Measurements from ENCODE around the gene KIRREL3. TPM values are rescaled to one million over a fixed set of nuclear protein-coding genes. Genes with fewer than 3 reads are reported as not detected.
"Not testable (repeated sequence)": the region's sequence is repeated elsewhere in the genome, so short reads cannot be mapped to it uniquely, and the experiment has no call there.

KIRREL3 gene
- polyA plus RNA-seq, 3 donors = 2.1 to 2.6 (median 2.5) TPM

GRCh38 chr11:126391286-126391954, 609.1 kb downstream of the KIRREL3 start:
- DNase-seq (ENCODE audit: extremely low read depth in 1 of 11, low read depth in 9 of 11, low spot score in 4 of 11) = no peak

GRCh38 chr11:126390272-126390867, 610.2 kb downstream of the KIRREL3 start:
- no peak for DNase-seq (ENCODE audit: extremely low read depth in 1 of 11, low read depth in 9 of 11, low spot score in 4 of 11)

GRCh38 chr11:126387857-126388256, 612.7 kb downstream of the KIRREL3 start:
- DNase-seq (ENCODE audit: extremely low read depth in 1 of 11, low read depth in 9 of 11, low spot score in 4 of 11) = no peak

- DNase-seq (ENCODE audit: extremely low read depth in 1 of 11, low read depth in 9 of 11, low spot score in 4 of 11) = not testable (repeated sequence)
Observed at GRCh38 chr11:126386729-126387071, 613.9 kb downstream of the KIRREL3 start.

GRCh38 chr11:126385991-126386728, 614.4 kb downstream of the KIRREL3 start:
- DNase-seq (ENCODE audit: extremely low read depth in 1 of 11, low read depth in 9 of 11, low spot score in 4 of 11) = no peak

- DNase-seq (ENCODE audit: extremely low read depth in 1 of 11, low read depth in 9 of 11, low spot score in 4 of 11) = no peak
Observed at GRCh38 chr11:126384449-126385070, 616.0 kb downstream of the KIRREL3 start.

GRCh38 chr11:126383339-126384335, 616.9 kb downstream of the KIRREL3 start:
- no peak for DNase-seq (ENCODE audit: extremely low read depth in 1 of 11, low read depth in 9 of 11, low spot score in 4 of 11)

- not testable (repeated sequence) for DNase-seq (ENCODE audit: extremely low read depth in 1 of 11, low read depth in 9 of 11, low spot score in 4 of 11)
Observed at GRCh38 chr11:126382641-126383040, 617.9 kb downstream of the KIRREL3 start.

- DNase-seq (ENCODE audit: extremely low read depth in 1 of 11, low read depth in 9 of 11, low spot score in 4 of 11) = not testable (repeated sequence)
Observed at GRCh38 chr11:126381960-126382359, 618.6 kb downstream of the KIRREL3 start.

- DNase-seq (ENCODE audit: extremely low read depth in 1 of 11, low read depth in 9 of 11, low spot score in 4 of 11) = no peak
Observed at GRCh38 chr11:126380909-126381308, 619.7 kb downstream of the KIRREL3 start.

- no peak for DNase-seq (ENCODE audit: extremely low read depth in 1 of 11, low read depth in 9 of 11, low spot score in 4 of 11)
Observed at GRCh38 chr11:126378763-126379162, 621.8 kb downstream of the KIRREL3 start.

GRCh38 chr11:126375726-126376125, 624.8 kb downstream of the KIRREL3 start:
- DNase-seq (ENCODE audit: extremely low read depth in 1 of 11, low read depth in 9 of 11, low spot score in 4 of 11) = no peak

- not testable (repeated sequence) for DNase-seq (ENCODE audit: extremely low read depth in 1 of 11, low read depth in 9 of 11, low spot score in 4 of 11)
Observed at GRCh38 chr11:126374562-126375300, 625.8 kb downstream of the KIRREL3 start.

- not testable (repeated sequence) for DNase-seq (ENCODE audit: extremely low read depth in 1 of 11, low read depth in 9 of 11, low spot score in 4 of 11)
Observed at GRCh38 chr11:126373389-126374066, 627.0 kb downstream of the KIRREL3 start.

Measured in renal cortex interstitium (tissue), 11 donors.